PC-3 (cell line): ENCODE measurements around the gene FGG. TPM values are rescaled to one million over a fixed set of nuclear protein-coding genes. Genes with fewer than 3 reads are reported as not detected.

Experiments used
- ATAC-seq: fragments of 200-7000 bp; cut with Tn5 transposase; 2 replicates; pipeline ENCODE4 v1.9.1; 2020; ENCODE audit warnings: mild to moderate bottlenecking, moderate library complexity
- BruUV-seq: library from RNA; stranded (reverse); fragments of 400-500 nt; replicated peaks from 2 replicates; lab custom pipeline; 2021; lab: Mats Ljungman, UMichigan
- CTCF ChIA-PET: fragments of 300-600 bp; sonication (Branson Sonifier 250); formaldehyde crosslinking; loops from one replicate; lab custom pipeline; 2022; ENCODE audit warnings: antibody characterized with exemption; lab: Charles Lee
- POLR2A ChIA-PET: fragments of 300-600 bp; sonication (Branson Sonifier 250); formaldehyde crosslinking; loops from one replicate; lab custom pipeline; 2022; ENCODE audit warnings: antibody characterized with exemption; ENCODE audit not compliant: unreplicated experiment; lab: Charles Lee
- DNase-seq: peaks from one replicate; pipeline ENCODE4 v3.0.0-alpha.2; 2015
- H2AFZ ChIP-seq: fragments of 300-600 bp; sonication (generic); 2 replicates; pipeline ENCODE4 v1.6.0; 2016; ENCODE audit warnings: antibody characterized with exemption, low read length
- H3F3A ChIP-seq: fragments of 300-600 bp; sonication (generic); one replicate; pipeline ENCODE4 v1.6.0; 2017; ENCODE audit warnings: antibody characterized with exemption, low read length, control low read depth, mild to moderate bottlenecking; ENCODE audit not compliant: unreplicated experiment
- H3K27ac ChIP-seq: fragments of 300-600 bp; sonication (generic); 2 replicates; pipeline ENCODE4 v1.5.1; 2016; ENCODE audit warnings: mild to moderate bottlenecking, low read length
- H3K27me3 ChIP-seq: fragments of 300-600 bp; sonication (generic); 2 replicates; pipeline ENCODE4 v1.6.1; 2016; ENCODE audit warnings: low read length, mixed read lengths
- H3K36me3 ChIP-seq: fragments of 300-600 bp; sonication (generic); 2 replicates; pipeline ENCODE4 v1.6.1; 2016; ENCODE audit warnings: low read depth, mixed run types, low read length, mixed read lengths
- H3K4me1 ChIP-seq: fragments of 300-600 bp; sonication (generic); 2 replicates; pipeline ENCODE4 v1.5.1; 2016; ENCODE audit warnings: low read length; ENCODE audit not compliant: insufficient read depth
- H3K4me2 ChIP-seq: fragments of 300-600 bp; sonication (generic); 2 replicates; pipeline ENCODE4 v1.6.0; 2016; ENCODE audit warnings: low read length
- H3K4me3 ChIP-seq: fragments of 300-600 bp; sonication (generic); 2 replicates; pipeline ENCODE4 v1.5.1; 2016; ENCODE audit warnings: mild to moderate bottlenecking, low read length, mixed read lengths
- H3K79me2 ChIP-seq: fragments of 300-600 bp; sonication (generic); 2 replicates; pipeline ENCODE4 v1.6.1; 2017; ENCODE audit warnings: low read length, mixed read lengths
- H3K9ac ChIP-seq: fragments of 300-600 bp; sonication (generic); 2 replicates; pipeline ENCODE4 v1.6.0; 2016; ENCODE audit warnings: mild to moderate bottlenecking, low read length
- H3K9me2 ChIP-seq: fragments of 300-600 bp; sonication (generic); replicated peaks from 2 replicates; pipeline ENCODE4 v1.6.1; 2016; ENCODE audit warnings: mixed run types, low read length, mixed read lengths
- H3K9me3 ChIP-seq: fragments of 300-600 bp; sonication (generic); 2 replicates; pipeline ENCODE4 v1.6.1; 2016; ENCODE audit warnings: low read length, mixed read lengths
- H4K20me1 ChIP-seq: fragments of 300-600 bp; sonication (generic); 2 replicates; pipeline ENCODE4 v1.6.1; 2016; ENCODE audit warnings: low read length, mixed read lengths
- EZH2 ChIP-seq: fragments of 300-600 bp; sonication (generic); IDR thresholded peaks from one replicate; pipeline ENCODE4 v1.6.1; 2017; ENCODE audit warnings: antibody characterized with exemption, mild to moderate bottlenecking, low read length; ENCODE audit not compliant: unreplicated experiment
- EZH2phosphoT487 ChIP-seq: fragments of 300-600 bp; sonication (generic); IDR thresholded peaks from 2 replicates; pipeline ENCODE4 v1.6.1; 2018; ENCODE audit warnings: mild to moderate bottlenecking, antibody characterized with exemption, low read length, borderline replicate concordance
- intact Hi-C: fragments of 100-400 bp; cut with micrococcal nuclease; formaldehyde crosslinking; loops from 2 replicates; pipeline ENCODE4 v1.9.0; 2023
- total RNA-seq: library from RNA; depleted of rRNA; stranded (reverse); fragments of >200 nt; gene quantifications from 2 replicates; pipeline ENCODE4 v1.2.3, GENCODE V29; 2014
- TF ChIP-seq, protein P1 (sequence below): fragments of 300-600 bp; sonication (generic); conservative IDR thresholded peaks from 2 replicates; pipeline ENCODE4 v1.5.1; 2017; ENCODE audit warnings: antibody characterized with exemption, low read depth, mild to moderate bottlenecking, low read length

Gene FGG
- total RNA-seq, 1 experiment from 2014 or later, result not detected

DNA sequence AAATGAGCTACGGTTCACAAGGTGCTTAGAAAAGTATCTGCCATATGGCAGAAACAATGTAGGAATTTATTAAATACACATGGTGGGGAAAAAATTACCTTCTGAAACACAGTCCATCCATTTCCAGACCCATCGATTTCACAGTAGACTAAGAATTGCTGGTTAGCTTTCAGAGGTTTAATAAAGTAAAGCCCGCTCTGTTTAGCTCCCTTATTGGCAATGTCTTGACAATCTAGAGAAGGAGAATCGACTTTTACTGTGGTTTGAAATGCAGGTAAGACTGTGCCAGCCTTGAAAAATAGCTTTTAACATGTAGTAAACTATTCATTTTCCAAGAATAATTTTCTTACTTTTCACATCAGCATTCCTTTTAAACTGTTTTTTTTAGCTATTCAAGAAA is 2.9 kb downstream of the FGG start:
- Histone ChIP-seq H4K20me1 (no peaks in the 10 kb centered on the region), H3F3A (no peaks in the 10 kb centered on the region), H2AFZ (no peak overlapping the region), H3K4me1 (peaks cover 8% of the 10 kb centered on the region; the same call in 1 of the 2 replicates), H3K9me2 (no peaks in the 10 kb centered on the region), H3K9ac (no peak overlapping the region), H3K79me2 (no peaks in the 10 kb centered on the region), H3K27ac (no peak overlapping the region), H3K4me3 (no peak overlapping the region), H3K4me2 (no peak overlapping the region), H3K9me3 (no peaks in the 10 kb centered on the region), H3K27me3 (no peaks in the 10 kb centered on the region), H3K36me3 (no peaks in the 10 kb centered on the region)
- POLR2A ChIA-PET, result no interaction called here
- DNase-seq (no peak), ATAC-seq (no peak)
- intact Hi-C loops, result no loop called here
- TF ChIP-seq, protein P1, sequence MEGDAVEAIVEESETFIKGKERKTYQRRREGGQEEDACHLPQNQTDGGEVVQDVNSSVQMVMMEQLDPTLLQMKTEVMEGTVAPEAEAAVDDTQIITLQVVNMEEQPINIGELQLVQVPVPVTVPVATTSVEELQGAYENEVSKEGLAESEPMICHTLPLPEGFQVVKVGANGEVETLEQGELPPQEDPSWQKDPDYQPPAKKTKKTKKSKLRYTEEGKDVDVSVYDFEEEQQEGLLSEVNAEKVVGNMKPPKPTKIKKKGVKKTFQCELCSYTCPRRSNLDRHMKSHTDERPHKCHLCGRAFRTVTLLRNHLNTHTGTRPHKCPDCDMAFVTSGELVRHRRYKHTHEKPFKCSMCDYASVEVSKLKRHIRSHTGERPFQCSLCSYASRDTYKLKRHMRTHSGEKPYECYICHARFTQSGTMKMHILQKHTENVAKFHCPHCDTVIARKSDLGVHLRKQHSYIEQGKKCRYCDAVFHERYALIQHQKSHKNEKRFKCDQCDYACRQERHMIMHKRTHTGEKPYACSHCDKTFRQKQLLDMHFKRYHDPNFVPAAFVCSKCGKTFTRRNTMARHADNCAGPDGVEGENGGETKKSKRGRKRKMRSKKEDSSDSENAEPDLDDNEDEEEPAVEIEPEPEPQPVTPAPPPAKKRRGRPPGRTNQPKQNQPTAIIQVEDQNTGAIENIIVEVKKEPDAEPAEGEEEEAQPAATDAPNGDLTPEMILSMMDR, result no peak
- TF ChIP-seq EZH2, result no peak
- no peak for TF ChIP-seq EZH2phosphoT487
- no TSS peak for BruUV-seq
- CTCF ChIA-PET, result no interaction called here

DNA sequence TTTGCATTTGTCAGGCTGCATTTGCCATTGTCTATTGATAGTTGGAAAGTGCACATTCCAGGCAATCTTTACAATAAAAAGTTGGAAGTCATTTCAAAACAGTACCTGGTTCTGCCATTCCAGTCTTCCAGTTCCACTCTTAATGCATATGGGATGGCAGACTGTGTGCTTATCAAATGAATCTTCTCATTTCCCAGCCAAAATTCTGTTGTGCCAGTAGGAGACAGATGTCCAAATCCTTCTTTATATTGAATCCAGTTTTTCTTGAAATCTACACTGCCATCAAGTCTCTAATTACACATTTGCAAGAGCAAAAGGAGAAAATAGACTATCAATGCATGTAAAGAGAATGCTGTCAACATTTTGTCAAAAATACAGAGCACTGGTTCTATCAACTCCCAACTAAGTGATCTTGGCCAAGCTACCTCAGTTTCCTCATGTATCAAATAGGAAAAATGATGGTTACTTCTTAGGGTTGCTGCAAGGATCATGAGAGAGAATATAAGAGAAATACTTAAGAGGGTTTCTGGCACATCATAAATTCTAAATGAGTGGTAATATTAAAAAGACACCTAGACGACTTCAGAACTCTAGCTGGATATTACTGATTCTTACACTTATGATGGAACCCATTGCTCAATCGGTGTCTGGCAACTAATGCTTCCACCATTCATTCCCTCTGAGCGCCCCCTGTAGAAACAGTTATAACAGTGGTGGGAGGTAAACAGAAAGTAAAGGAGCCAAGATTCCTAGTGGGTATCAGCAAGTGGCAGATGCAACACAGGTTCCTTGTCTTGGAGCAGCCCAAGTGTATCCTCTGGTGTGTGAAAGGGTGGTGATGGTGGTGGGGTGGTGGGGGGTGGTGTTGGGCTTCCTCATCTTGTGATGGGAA is 3.8 kb downstream of the FGG start:
- intact Hi-C loops, result no loop called here
- Histone ChIP-seq H4K20me1 (no peaks in the 10 kb centered on the region), H3K4me1 (peaks cover 17% of the 10 kb centered on the region), H3K79me2 (no peaks in the 10 kb centered on the region), H3K27ac (no peak overlapping the region), H3F3A (no peaks in the 10 kb centered on the region), H3K9ac (no peak overlapping the region), H3K9me3 (no peaks in the 10 kb centered on the region), H3K4me3 (no peak overlapping the region), H3K36me3 (no peaks in the 10 kb centered on the region), H3K9me2 (no peaks in the 10 kb centered on the region), H3K4me2 (no peak overlapping the region), H2AFZ (no peak overlapping the region), H3K27me3 (no peaks in the 10 kb centered on the region)
- TF ChIP-seq EZH2phosphoT487 (no peak), EZH2 (no peak)
- TF ChIP-seq, protein P1, result no peak
- ChIA-PET POLR2A (no interaction called here), CTCF (no interaction called here)
- ATAC-seq, result no peak
- DNase-seq, result no peak
- no TSS peak for BruUV-seq
